ENCODE data around the gene TTC34. TPM values are rescaled to one million over a fixed set of nuclear protein-coding genes. Genes with fewer than 3 reads are reported as not detected.

The TTC34 gene
- total RNA-seq, 4 donors from 2014 or later: 0.84 to 1.2 (median 1.0) TPM

GRCh38 chr1:2811533-2811918, 10.0 kb upstream of the TTC34 start:
- DNase-seq (ENCODE audit: low spot score in 2 of 2): no peak
- Histone ChIP-seq H3K4me3 (no peak overlapping the region), H3K36me3 (no peaks in the 10 kb centered on the region), H3K27me3 (no peaks in the 10 kb centered on the region), H3K9me3 (peaks cover 0 to 25% (median under 1%) of the 10 kb centered on the region in 4 donors), H3K27ac (peak overlapping the region in 2 of 4 donors; percentile 30 to 42), H3K4me1 (peaks cover 0 to 26% (median 10%) of the 10 kb centered on the region in 4 donors)
- TF ChIP-seq CTCF (IDR thresholded peaks at IDR 0.05) (no peak), EP300 (IDR thresholded peaks at IDR 0.05) (no peak), POLR2A (IDR thresholded peaks at IDR 0.05) (no peak)
- WGBS, 2 donors: 27 to 29% methylated on average over 7 to 8 of the region's 8 CpGs

- Histone ChIP-seq H3K4me3 (no peak overlapping the region), H3K4me1 (peaks cover 0 to 26% (median 10%) of the 10 kb centered on the region in 4 donors), H3K27ac (peak overlapping the region in 2 of 4 donors; percentile 30 to 42), H3K9me3 (peaks cover 0 to 25% (median under 1%) of the 10 kb centered on the region in 4 donors), H3K36me3 (no peaks in the 10 kb centered on the region), H3K27me3 (peaks cover 0 to 4% of the 10 kb centered on the region in 2 donors)
- TF ChIP-seq EP300 (IDR thresholded peaks at IDR 0.05): peak in 1 of 2 donors; percentile 39
- TF ChIP-seq POLR2A (IDR thresholded peaks at IDR 0.05): no peak
- WGBS, 2 donors: 37 to 46% methylated on average over 9 of the region's 9 CpGs
- DNase-seq (ENCODE audit: low spot score in 2 of 2): no peak
Measured at GRCh38 chr1:2810899-2811532, 9.5 kb upstream of the TTC34 start.

GRCh38 chr1:2810281-2810680, 8.8 kb upstream of the TTC34 start:
- TF ChIP-seq POLR2A (IDR thresholded peaks at IDR 0.05) (no peak), CTCF (IDR thresholded peaks at IDR 0.05) (no peak), EP300 (IDR thresholded peaks at IDR 0.05) (no peak)
- Histone ChIP-seq H3K27me3 (peaks cover 0 to 10% of the 10 kb centered on the region in 2 donors), H3K36me3 (no peaks in the 10 kb centered on the region), H3K9me3 (peaks cover 0 to 25% (median under 1%) of the 10 kb centered on the region in 4 donors), H3K27ac (no peak overlapping the region), H3K4me3 (no peak overlapping the region), H3K4me1 (peaks cover 0 to 26% (median 10%) of the 10 kb centered on the region in 4 donors)
- WGBS, 2 donors: 66 to 75% methylated on average over 10 to 14 of the region's 15 CpGs
- no peak for DNase-seq (ENCODE audit: low spot score in 2 of 2)

- H3K4me1 ChIP-seq: peaks cover 0 to 26% (median 10%) of the 10 kb centered on the region in 4 donors
- TF ChIP-seq CTCF (IDR thresholded peaks at IDR 0.05) (no peak), POLR2A (IDR thresholded peaks at IDR 0.05) (no peak), EP300 (IDR thresholded peaks at IDR 0.05) (no peak)
- peaks cover 0 to 16% of the 10 kb centered on the region in 2 donors for H3K27me3 ChIP-seq
- H3K4me3 ChIP-seq: no peak overlapping the region
- H3K36me3 ChIP-seq: no peaks in the 10 kb centered on the region
- H3K27ac ChIP-seq: no peak overlapping the region
- DNase-seq (ENCODE audit: low spot score in 2 of 2): no peak
- peaks cover 0 to 25% (median under 1%) of the 10 kb centered on the region in 4 donors for H3K9me3 ChIP-seq
- WGBS, 2 donors: 53 to 78% methylated on average over 7 to 16 of the region's 17 CpGs
Measured at GRCh38 chr1:2809656-2810055, 8.2 kb upstream of the TTC34 start.

- H3K27me3 ChIP-seq: peaks cover 0 to 21% of the 10 kb centered on the region in 2 donors
- TF ChIP-seq POLR2A (IDR thresholded peaks at IDR 0.05) (no peak), CTCF (IDR thresholded peaks at IDR 0.05) (no peak), EP300 (IDR thresholded peaks at IDR 0.05) (no peak)
- no peak overlapping the region for H3K4me3 ChIP-seq
- H3K36me3 ChIP-seq: no peaks in the 10 kb centered on the region
- 90% methylated on average over 25 to 34 of the region's 34 CpGs for WGBS, 2 donors
- H3K9me3 ChIP-seq: peaks cover 0 to 25% (median under 1%) of the 10 kb centered on the region in 4 donors
- H3K4me1 ChIP-seq: peaks cover 0 to 26% (median 10%) of the 10 kb centered on the region in 4 donors
- DNase-seq (ENCODE audit: low spot score in 2 of 2): no peak
- no peak overlapping the region for H3K27ac ChIP-seq
Measured at GRCh38 chr1:2808831-2809605, 7.5 kb upstream of the TTC34 start.
